ENCODE results near the gene BCL2L13.

- no peak for TF ChIP-seq USF1 (CRISPR knock-in tag; IDR thresholded peaks at IDR 0.05)
- TF ChIP-seq CTCF (IDR thresholded peaks at IDR 0.05) = no peak
- TF ChIP-seq ATF1 (CRISPR knock-in tag; IDR thresholded peaks at IDR 0.05) = no peak
- no peak for TF ChIP-seq IRF1 (CRISPR knock-in tag; IDR thresholded peaks at IDR 0.05)
- no peak for TF ChIP-seq KAT7 (CRISPR knock-in tag; IDR thresholded peaks at IDR 0.05; ENCODE audit: borderline replicate concordance)
Measured at GRCh38 chr22:17665854-17666253, 27.3 kb downstream of the BCL2L13 start.
